Keratinocyte (primary cell): Measurements from ENCODE around the gene PLCG2. TPM values are rescaled to one million over a fixed set of nuclear protein-coding genes. Genes with fewer than 3 reads are reported as not detected.

Source experiments
- DNase-seq: peaks from one replicate; pipeline ENCODE4 v3.0.0-alpha.2; 2011; ENCODE audit warnings: low read depth, missing footprints, low spot score
- FAIRE-seq: peaks from 2 replicates; lab custom pipeline; 2011; peaks lifted over from hg19 to GRCh38; lab: Jason Lieb, UNC
- H2AFZ ChIP-seq: 2 replicates; pipeline ENCODE4 v1.6.0; 2012; ENCODE audit warnings: low read length, control low read depth, inconsistent platforms; ENCODE audit not compliant: control insufficient read depth
- H3K27ac ChIP-seq: 2 replicates; pipeline ENCODE4 v1.5.1; 2011; ENCODE audit warnings: low read length; ENCODE audit not compliant: control insufficient read depth, insufficient read depth
- H3K27me3 ChIP-seq: 3 replicates; pipeline ENCODE4 v1.6.0; 2011; ENCODE audit warnings: low read length; ENCODE audit not compliant: control insufficient read depth, insufficient read depth; ENCODE audit errors: extremely low read depth
- H3K36me3 ChIP-seq, 2 experiments: 2 replicates in 1 of 2; 3 replicates in 1 of 2; pipeline ENCODE4 v1.5.1; 2011; ENCODE audit warnings: low read length in 2 of 2, mild to moderate bottlenecking in 1 of 2; ENCODE audit not compliant: control insufficient read depth in 2 of 2, insufficient read depth in 2 of 2; ENCODE audit errors: extremely low read depth in 1 of 2
- H3K4me1 ChIP-seq: 3 replicates; pipeline ENCODE4 v1.5.1; 2011; ENCODE audit warnings: low read length; ENCODE audit not compliant: control insufficient read depth, insufficient read depth; ENCODE audit errors: extremely low read depth
- H3K4me2 ChIP-seq: 3 replicates; pipeline ENCODE4 v1.6.0; 2011; ENCODE audit warnings: low read depth, low read length; ENCODE audit not compliant: control insufficient read depth, insufficient read depth; ENCODE audit errors: extremely low read depth
- H3K4me3 ChIP-seq, 3 experiments: fragments of 200-600 bp in 1 of 3; sonication (generic) in 1 of 3; 2 replicates in 2 of 3; 3 replicates in 1 of 3; pipeline ENCODE4 v1.5.1; 2011 to 2016; ENCODE audit warnings: low read length in 3 of 3, mild to moderate bottlenecking in 3 of 3, control low read depth in 2 of 3, inconsistent platforms in 1 of 3, low read depth in 1 of 3, mixed read lengths in 1 of 3, mixed run types in 1 of 3, moderate library complexity in 1 of 3; ENCODE audit not compliant: control insufficient read depth in 2 of 3, insufficient read depth in 2 of 3; ENCODE audit errors: extremely low read depth in 1 of 3
- H3K79me2 ChIP-seq: 2 replicates; pipeline ENCODE4 v1.6.0; 2012; ENCODE audit warnings: low read length; ENCODE audit not compliant: control insufficient read depth, insufficient read depth
- H3K9ac ChIP-seq: 3 replicates; pipeline ENCODE4 v1.6.0; 2011; ENCODE audit warnings: low read length; ENCODE audit not compliant: control insufficient read depth, insufficient read depth; ENCODE audit errors: extremely low read depth
- H3K9me1 ChIP-seq: 3 replicates; pipeline ENCODE4 v1.6.0; 2011; ENCODE audit warnings: low read length; ENCODE audit not compliant: control insufficient read depth, insufficient read depth; ENCODE audit errors: extremely low read depth
- H3K9me3 ChIP-seq: 2 replicates; pipeline ENCODE4 v1.5.1; 2012; ENCODE audit warnings: low read depth, low read length; ENCODE audit not compliant: control insufficient read depth
- H4K20me1 ChIP-seq: 3 replicates; pipeline ENCODE4 v1.6.0; 2011; ENCODE audit warnings: low read length; ENCODE audit not compliant: control insufficient read depth, insufficient read depth; ENCODE audit errors: extremely low read depth
- EZH2 ChIP-seq: IDR thresholded peaks from one replicate; pipeline ENCODE4 v1.6.1; 2012; ENCODE audit warnings: inconsistent platforms, mild to moderate bottlenecking, low read length, moderate library complexity
- dilution Hi-C: fragments of 300-500 bp; cut with MboI; formaldehyde crosslinking; loops from one replicate; pipeline ENCODE4 v1.7.0; 2020; ENCODE audit warnings: low sequenced_read_pairs; ENCODE audit not compliant: extremely low pct_ligation_motif_present
- polyA plus RNA-seq, 5 experiments: library from polyadenylated mRNA; depleted of rRNA in 3 of 5; stranded (reverse) in 3 of 5; stranded (forward) in 1 of 5; unstranded in 1 of 5; fragments of >200 nt; gene quantifications; 1 replicate in 1 of 5; 2 replicates in 3 of 5; 3 replicates in 1 of 5; pipeline versions ENCODE4 v1.2.1 to v1.2.3, GENCODE V29; 2011 to 2012; ENCODE audit warnings: missing spikeins in 2 of 5, low read depth in 1 of 5, low replicate concordance in 1 of 5
- TF ChIP-seq, protein P1 (sequence below), 3 experiments: IDR thresholded peaks in 1 of 3; conservative IDR thresholded peaks in 1 of 3; optimal IDR thresholded peaks in 1 of 3; 2 replicates in 2 of 3; 3 replicates in 1 of 3; pipeline versions ENCODE3 to v1.5.1; 2011; ENCODE audit warnings: low read length in 3 of 3, mild to moderate bottlenecking in 3 of 3, moderate library complexity in 2 of 3, control low read depth in 1 of 3, inconsistent platforms in 1 of 3; ENCODE audit not compliant: insufficient read depth in 2 of 3; ENCODE audit errors: extremely low read depth in 1 of 3

The PLCG2 gene
- polyA plus RNA-seq, 1 donor (not counting 4 experiments of a cell fraction or from before 2014, with no cell fraction given): 3.5 TPM

DNA sequence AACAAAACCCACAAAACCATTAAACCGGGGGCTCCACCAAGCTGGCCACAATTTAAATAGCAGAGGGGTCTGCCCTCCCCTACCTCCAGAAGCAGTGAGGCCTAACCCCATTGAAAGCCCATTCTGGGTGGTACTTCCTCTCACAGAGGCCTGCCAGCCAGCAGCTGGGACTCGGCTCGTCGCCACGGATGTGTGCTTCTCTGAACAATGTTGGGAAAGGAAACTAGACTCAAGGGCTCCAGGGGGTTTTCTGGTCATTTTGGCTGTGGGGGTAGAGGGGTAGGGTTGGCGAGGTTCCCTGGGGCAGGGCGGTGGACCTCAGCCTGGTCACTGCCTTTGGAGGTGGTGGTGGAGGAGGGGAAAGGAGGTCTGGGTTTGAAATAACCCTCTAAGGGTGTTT, 4.7 kb upstream of the PLCG2 start:
- H3K4me1 ChIP-seq: no peaks in the 10 kb centered on the region
- no peak overlapping the region for H3K4me3 ChIP-seq
- no peak for DNase-seq
- H3K9me1 ChIP-seq: no peaks in the 10 kb centered on the region
- no peaks in the 10 kb centered on the region for H4K20me1 ChIP-seq
- no peak for TF ChIP-seq EZH2
- TF ChIP-seq, protein P1, sequence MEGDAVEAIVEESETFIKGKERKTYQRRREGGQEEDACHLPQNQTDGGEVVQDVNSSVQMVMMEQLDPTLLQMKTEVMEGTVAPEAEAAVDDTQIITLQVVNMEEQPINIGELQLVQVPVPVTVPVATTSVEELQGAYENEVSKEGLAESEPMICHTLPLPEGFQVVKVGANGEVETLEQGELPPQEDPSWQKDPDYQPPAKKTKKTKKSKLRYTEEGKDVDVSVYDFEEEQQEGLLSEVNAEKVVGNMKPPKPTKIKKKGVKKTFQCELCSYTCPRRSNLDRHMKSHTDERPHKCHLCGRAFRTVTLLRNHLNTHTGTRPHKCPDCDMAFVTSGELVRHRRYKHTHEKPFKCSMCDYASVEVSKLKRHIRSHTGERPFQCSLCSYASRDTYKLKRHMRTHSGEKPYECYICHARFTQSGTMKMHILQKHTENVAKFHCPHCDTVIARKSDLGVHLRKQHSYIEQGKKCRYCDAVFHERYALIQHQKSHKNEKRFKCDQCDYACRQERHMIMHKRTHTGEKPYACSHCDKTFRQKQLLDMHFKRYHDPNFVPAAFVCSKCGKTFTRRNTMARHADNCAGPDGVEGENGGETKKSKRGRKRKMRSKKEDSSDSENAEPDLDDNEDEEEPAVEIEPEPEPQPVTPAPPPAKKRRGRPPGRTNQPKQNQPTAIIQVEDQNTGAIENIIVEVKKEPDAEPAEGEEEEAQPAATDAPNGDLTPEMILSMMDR (optimal IDR thresholded peaks at IDR 0.05 in 1 of 3, IDR thresholded peaks at IDR 0.05 in 1 of 3, conservative IDR thresholded peaks at IDR 0.05 in 1 of 3; ENCODE audit: extremely low read depth in 1 of 3, insufficient read depth in 2 of 3, low read length in 3 of 3): no peak
- no peak overlapping the region for H3K9ac ChIP-seq
- H2AFZ ChIP-seq: no peak overlapping the region
- no peak overlapping the region for H3K27ac ChIP-seq
- no peak for FAIRE-seq
- H3K4me2 ChIP-seq: no peak overlapping the region
- H3K36me3 ChIP-seq: no peaks in the 10 kb centered on the region
- dilution Hi-C loops: no loop called here
- no peaks in the 10 kb centered on the region for H3K79me2 ChIP-seq
- H3K9me3 ChIP-seq: no peaks in the 10 kb centered on the region
- H3K27me3 ChIP-seq: peaks cover 5% of the 10 kb centered on the region

DNA sequence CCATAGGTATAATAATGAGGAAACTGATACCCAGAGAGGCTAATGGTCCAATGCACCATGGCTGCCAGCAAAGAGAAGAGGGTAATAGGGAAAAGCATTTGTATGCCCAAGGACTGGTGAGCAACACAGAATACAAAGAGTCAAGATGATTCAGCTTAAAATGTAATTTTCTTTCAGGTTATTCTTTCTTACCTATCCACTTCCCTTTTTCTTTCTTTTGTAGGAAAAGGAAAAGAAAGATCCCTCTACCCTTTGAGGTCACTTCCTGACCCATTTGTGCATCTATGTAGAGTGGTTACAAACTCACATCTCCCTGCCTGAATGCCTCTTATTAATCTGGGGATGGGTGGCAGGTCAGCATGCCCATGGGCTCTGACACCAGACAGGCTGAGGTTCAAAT, 3.5 kb upstream of the PLCG2 start:
- Histone ChIP-seq H3K9ac (no peak overlapping the region), H4K20me1 (no peaks in the 10 kb centered on the region), H3K9me1 (no peaks in the 10 kb centered on the region), H3K79me2 (no peaks in the 10 kb centered on the region), H3K9me3 (no peaks in the 10 kb centered on the region), H3K4me2 (no peak overlapping the region), H3K4me1 (peaks cover 4% of the 10 kb centered on the region), H3K36me3 (no peaks in the 10 kb centered on the region), H3K27ac (no peak overlapping the region), H2AFZ (no peak overlapping the region), H3K27me3 (peaks cover 17% of the 10 kb centered on the region), H3K4me3 (no peak overlapping the region)
- DNase-seq (no peak), FAIRE-seq (no peak)
- TF ChIP-seq, protein P1 (optimal IDR thresholded peaks at IDR 0.05 in 1 of 3, IDR thresholded peaks at IDR 0.05 in 1 of 3, conservative IDR thresholded peaks at IDR 0.05 in 1 of 3; ENCODE audit: extremely low read depth in 1 of 3, insufficient read depth in 2 of 3, low read length in 3 of 3): no peak
- no peak for TF ChIP-seq EZH2
- dilution Hi-C loops: no loop called here
